Retinal pigment epithelial cell (primary cell): Measurements from ENCODE around the gene ZNF48.

Source experiments
- DNase-seq: peaks from one replicate; pipeline ENCODE4 v3.0.0-alpha.2; 2010; ENCODE audit warnings: low read depth
- H3K4me3 ChIP-seq: 2 replicates; pipeline ENCODE4 v1.5.1; 2011; ENCODE audit warnings: mild to moderate bottlenecking, low read length, control low read depth, moderate library complexity
- CTCF ChIP-seq: conservative IDR thresholded peaks from 2 replicates; pipeline ENCODE4 v1.5.1; 2011; ENCODE audit warnings: low read depth, low read length, control low read depth, inconsistent platforms

Gene ZNF48

GRCh38 chr16:30395155-30395991 is at the start of gene ZNF48:
Gene ZNF48, plus strand, starts transcription at chr16:30395420. Its CDS starts 375 bp downstream, at chr16:30395795.
- H3K4me3 ChIP-seq, result peak within 1 kb of the TSS; percentile 77
- DNase-seq, result peak; percentile 69
- no peak for TF ChIP-seq CTCF

- no peak for TF ChIP-seq CTCF
- H3K4me3 ChIP-seq, result no peak overlapping the region
- no peak for DNase-seq
These were observed 48.9 kb upstream of the ZNF48 start for GRCh38 chr16:30346286-30346685.

GRCh38 chr16:30348113-30348512 is 47.1 kb upstream of the ZNF48 start:
- TF ChIP-seq CTCF, result no peak
- H3K4me3 ChIP-seq, result no peak overlapping the region
- DNase-seq, result no peak

GRCh38 chr16:30348929-30349328 is 46.3 kb upstream of the ZNF48 start:
- no peak for DNase-seq
- TF ChIP-seq CTCF, result no peak
- H3K4me3 ChIP-seq, result no peak overlapping the region

- no peak for TF ChIP-seq CTCF
- H3K4me3 ChIP-seq, result no peak overlapping the region
- DNase-seq, result no peak
These were observed 45.5 kb upstream of the ZNF48 start for GRCh38 chr16:30349675-30350074.

- H3K4me3 ChIP-seq, result no peak overlapping the region
- no peak for TF ChIP-seq CTCF
- no peak for DNase-seq
These were observed 44.9 kb upstream of the ZNF48 start for GRCh38 chr16:30350134-30350871.
